Stimulated activated CD8-positive, alpha-beta memory T cell treated with anti-CD3 and anti-CD28 coated beads, Interleukin-12 subunit alpha, Interleukin-12 subunit beta, amount 100 ng/mL, for 4 hours (primary cell): Measurements from ENCODE around the gene KRT6B.
"Not testable (repeated sequence)": the region's sequence is repeated elsewhere in the genome, so short reads cannot be mapped to it uniquely, and the experiment has no call there.

Experiments used
- DNase-seq: peaks from one replicate; pipeline ENCODE4 v3.0.0-alpha.2; 2020; ENCODE audit warnings: low read depth

Gene KRT6B

GRCh38 chr12:52452101-52452500 lies at the start of gene KRT6B:
KRT6B (minus strand) TSS chr12:52452146; CDS start chr12:52452078, 68 bp downstream.
- DNase-seq, result no peak

DNA sequence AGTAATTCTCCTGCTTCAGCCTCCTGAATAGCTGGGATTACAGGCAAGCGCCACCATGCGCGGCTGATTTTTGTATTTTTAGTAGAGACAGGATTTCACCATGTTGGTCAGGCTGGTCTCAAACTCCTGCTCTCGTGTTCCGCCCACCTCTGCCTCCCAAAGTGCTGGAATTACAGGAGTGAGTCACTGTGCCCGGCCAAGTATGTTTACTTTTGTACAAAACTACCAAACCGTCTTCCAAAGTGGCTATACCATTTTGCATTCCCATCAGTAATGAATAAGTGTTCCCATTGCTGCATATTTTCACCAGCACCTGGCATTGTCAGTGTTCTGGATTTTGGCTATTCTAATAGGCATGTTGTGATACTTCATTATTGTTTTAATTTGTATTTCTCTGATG lies 49.5 kb upstream of the KRT6B start:
- no peak for DNase-seq

- DNase-seq, result not testable (repeated sequence)
Measured at GRCh38 chr12:52500574-52500973, 48.6 kb upstream of the KRT6B start.

DNA sequence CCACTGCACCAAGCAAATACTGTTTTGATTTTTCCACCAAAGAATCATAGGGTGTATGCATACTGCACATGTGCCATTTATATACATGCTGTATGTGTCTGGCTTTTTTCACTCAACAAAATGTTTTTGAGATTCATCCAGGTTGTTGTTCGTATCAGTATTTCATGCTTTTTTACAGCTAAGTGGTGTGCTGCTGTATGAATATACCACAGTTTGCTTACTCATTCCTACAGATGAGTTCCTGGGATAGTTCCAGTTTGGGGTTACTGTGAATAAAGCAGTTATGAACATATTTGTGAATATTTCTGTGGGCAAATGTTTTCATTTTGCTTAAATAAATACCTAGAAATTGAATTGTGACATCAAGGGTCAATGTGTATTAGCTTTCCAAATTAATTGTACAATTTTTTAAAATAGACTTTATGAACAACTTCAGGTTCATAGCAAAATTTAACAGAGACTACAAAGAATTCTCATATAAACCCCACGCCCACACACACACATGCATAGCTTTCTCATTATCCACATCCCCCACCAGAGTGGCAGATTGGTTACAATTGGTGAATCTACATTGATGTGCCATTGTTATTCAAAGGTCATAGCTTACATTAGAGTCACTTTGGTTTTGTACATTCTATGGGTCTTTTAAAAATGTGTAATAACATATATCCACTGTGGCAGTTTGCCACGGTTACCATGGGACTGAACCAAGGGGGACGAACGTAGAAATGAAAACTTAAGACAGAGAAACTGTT lies 48.0 kb upstream of the KRT6B start:
- DNase-seq, result no peak

DNA sequence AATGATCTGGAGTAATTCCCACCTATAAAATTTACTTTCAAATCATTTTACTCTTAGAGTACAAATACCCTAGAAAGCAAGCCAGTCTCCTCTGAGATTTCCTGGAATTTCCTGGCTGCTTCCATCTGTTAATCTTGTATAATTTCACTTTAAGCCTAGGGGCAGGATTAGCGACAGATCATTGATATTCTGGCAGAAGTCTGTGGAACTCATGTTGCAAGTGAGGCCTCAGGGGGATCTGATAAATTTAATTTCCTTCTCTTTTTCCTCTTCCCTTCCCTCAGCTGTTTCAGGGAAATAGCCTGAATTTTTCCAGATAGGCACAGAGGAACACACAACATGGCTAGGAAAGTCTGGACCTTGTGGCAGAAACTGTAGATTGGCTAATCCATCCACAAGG lies 47.0 kb upstream of the KRT6B start:
- DNase-seq, result no peak

DNA sequence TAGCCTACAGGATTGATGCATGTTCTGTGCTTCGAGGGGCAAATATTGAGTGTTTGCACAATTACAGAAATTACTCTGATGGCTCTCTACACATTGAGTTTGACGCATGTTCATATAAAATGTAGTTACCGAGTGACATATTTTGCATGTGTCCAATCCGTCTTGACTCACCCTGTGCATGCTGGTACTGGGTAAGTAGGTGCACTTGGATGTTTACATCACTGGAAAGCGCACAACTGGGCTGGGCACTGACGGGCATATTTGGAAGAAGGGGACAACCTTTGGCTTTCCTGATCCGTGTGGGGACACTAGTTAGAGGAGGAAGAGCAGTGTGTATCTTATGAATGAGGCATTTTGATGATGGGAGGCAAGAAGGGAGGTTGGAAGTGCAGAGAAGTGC lies 46.0 kb upstream of the KRT6B start:
- no peak for DNase-seq

GRCh38 chr12:52496590-52497071 lies 44.7 kb upstream of the KRT6B start:
- DNase-seq, result no peak

DNA sequence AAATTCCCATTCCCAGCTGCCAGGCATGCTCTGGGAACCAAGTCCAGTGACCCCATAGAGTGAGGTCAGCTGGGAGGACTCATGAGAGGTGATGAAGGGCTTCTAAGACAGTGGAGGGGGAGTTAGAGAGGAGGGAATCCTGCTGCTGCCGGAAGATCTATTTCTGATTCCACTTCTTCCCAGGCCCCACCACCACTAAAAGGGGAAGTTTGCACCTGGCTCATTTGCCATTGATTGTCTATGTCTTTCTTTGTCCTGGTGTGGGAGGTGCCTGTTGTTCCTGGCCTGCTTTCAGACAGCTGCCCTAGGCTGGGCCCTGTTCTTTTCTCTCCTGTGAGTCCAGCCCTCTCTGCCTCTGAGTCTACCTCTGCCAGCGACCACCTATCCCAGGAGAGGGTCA lies 44.1 kb upstream of the KRT6B start:
- no peak for DNase-seq

- DNase-seq, result no peak
Measured at GRCh38 chr12:52495389-52495788, 43.4 kb upstream of the KRT6B start.

GRCh38 chr12:52494518-52494917 lies 42.6 kb upstream of the KRT6B start:
- no peak for DNase-seq

GRCh38 chr12:52494100-52494499 lies 42.2 kb upstream of the KRT6B start:
- DNase-seq, result no peak

GRCh38 chr12:52493172-52493571 lies 41.2 kb upstream of the KRT6B start, which contains the start of gene KRT6A:
KRT6A (minus strand) TSS chr12:52493257; CDS start chr12:52493188, 69 bp downstream.
- DNase-seq, result no peak

GRCh38 chr12:52492405-52492804 lies 40.5 kb upstream of the KRT6B start:
- DNase-seq, result not testable (repeated sequence)

- DNase-seq, result not testable (repeated sequence)
Measured at GRCh38 chr12:52491495-52491894, 39.5 kb upstream of the KRT6B start.

DNA sequence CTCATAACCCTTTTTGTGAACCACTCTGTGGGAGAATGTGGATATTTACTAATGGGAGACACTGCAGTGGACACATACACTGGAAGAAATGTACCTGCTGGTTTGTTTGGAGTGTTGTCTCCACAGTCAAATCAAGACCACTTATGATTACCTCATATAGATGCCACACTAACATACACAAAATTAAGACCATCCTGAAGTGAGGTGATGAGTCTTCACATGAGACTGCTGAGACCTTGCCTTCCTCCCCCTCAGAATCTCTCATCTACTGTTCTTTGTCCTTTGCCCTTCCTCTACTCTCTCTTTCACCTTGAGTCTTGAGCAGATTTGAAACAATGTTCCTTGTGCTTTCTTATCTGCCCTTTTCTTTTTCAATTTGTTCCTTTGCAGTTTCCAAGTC lies 36.8 kb upstream of the KRT6B start:
- no peak for DNase-seq

GRCh38 chr12:52487744-52488443 lies 35.9 kb upstream of the KRT6B start:
- DNase-seq, result not testable (repeated sequence)

GRCh38 chr12:52487211-52487610 lies 35.3 kb upstream of the KRT6B start:
- DNase-seq, result no peak

DNA sequence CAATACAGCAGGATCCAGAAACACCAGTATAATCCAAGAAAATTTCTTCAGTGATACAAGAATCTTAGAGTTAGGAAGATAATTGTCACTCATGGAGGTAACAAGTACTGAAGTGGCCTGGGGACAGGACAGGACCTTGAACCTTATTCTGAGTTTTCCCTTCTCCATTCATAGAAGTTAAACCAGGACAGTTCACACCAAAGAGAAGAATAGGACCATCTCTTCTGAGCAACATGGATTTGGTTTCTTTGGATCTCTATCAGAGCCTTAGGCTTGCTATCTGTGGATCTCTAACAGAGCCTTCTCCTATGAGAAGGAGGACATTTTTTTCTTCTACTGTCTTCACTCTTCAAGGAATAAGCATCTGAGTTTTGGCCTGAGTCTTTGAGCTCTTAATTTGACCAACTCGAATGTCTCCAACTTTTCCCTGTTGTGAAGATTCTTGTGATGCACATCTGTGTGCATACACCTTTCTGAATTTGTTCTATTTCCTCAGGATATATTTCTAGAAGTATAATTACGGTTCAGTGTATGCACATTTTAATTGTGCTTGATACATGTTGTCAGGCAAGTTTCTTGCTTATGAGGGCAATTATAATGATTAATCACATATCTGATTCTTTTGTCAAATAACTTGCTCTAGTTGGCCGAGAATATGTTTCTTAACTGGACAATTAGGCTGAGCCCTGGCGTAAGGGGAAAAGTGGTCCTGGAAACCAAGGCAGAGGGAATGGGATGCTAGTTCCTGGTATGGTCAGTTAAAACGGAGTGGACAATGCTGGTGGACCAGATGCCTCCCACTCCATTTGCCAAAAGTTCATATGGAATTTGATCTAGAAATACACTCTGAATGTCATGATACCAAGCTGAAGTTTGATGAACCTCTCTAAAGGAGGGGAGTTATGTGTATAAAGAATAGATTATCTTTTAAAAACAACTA lies 34.5 kb upstream of the KRT6B start:
- DNase-seq, result no peak

GRCh38 chr12:52480073-52480472 lies 28.1 kb upstream of the KRT6B start:
- DNase-seq, result no peak

DNA sequence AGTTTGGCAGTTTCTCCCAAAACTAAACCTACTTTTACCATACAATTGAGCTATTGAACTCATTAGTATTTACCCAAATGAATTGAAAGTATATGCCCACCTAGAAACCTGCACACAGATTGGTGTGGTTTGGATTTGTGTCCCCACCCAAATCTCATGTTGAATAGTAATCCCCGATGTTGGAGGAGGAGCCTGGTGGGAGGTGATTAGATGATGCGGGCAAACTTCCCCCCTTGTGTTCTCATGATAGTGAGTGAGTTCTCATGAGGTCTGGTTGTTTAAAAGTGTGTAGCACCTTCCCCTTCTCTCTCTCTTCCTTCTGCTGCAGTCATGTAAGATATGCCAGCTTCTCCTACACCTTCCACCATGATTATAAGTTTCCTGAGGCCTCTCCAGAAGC lies 25.7 kb upstream of the KRT6B start:
- DNase-seq, result no peak

- no peak for DNase-seq
Measured at GRCh38 chr12:52474212-52474611, 22.3 kb upstream of the KRT6B start.

DNA sequence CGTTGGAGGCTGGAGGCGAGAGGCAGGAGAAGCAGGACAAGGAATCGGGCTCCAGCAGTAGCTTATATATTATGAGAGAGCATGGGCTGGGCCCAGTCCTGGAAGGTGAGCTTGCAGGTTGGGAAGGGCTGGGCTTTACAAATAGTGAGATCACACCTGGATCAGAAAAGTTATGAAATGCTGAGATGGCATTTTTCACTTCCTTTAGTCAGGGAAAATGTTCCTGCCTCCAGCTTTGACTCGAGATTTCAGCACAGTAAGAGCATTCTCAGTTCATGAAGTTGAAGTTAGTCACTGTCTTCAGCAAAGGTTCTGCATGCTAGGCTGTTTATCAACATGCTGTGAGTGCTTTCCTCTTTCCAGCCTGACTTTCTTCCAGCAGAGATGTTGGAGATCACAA lies 21.8 kb upstream of the KRT6B start, which contains the start of gene KRT6C:
Gene KRT6C, minus strand, starts transcription at position 38 of the 400 bp plus-strand sequence. CDS start 68 bp downstream, outside the sequence.
- DNase-seq, result no peak
